GM12874 (cell line): ENCODE data around the gene SYNGAP1.

Experiments used
- TF ChIP-seq, protein P1 (sequence below): IDR thresholded peaks from 2 replicates; pipeline ENCODE4 v1.5.1; 2011; ENCODE audit warnings: low read depth, mild to moderate bottlenecking, control low read depth, low read length, moderate library complexity; ENCODE audit not compliant: insufficient read depth

Gene SYNGAP1

DNA sequence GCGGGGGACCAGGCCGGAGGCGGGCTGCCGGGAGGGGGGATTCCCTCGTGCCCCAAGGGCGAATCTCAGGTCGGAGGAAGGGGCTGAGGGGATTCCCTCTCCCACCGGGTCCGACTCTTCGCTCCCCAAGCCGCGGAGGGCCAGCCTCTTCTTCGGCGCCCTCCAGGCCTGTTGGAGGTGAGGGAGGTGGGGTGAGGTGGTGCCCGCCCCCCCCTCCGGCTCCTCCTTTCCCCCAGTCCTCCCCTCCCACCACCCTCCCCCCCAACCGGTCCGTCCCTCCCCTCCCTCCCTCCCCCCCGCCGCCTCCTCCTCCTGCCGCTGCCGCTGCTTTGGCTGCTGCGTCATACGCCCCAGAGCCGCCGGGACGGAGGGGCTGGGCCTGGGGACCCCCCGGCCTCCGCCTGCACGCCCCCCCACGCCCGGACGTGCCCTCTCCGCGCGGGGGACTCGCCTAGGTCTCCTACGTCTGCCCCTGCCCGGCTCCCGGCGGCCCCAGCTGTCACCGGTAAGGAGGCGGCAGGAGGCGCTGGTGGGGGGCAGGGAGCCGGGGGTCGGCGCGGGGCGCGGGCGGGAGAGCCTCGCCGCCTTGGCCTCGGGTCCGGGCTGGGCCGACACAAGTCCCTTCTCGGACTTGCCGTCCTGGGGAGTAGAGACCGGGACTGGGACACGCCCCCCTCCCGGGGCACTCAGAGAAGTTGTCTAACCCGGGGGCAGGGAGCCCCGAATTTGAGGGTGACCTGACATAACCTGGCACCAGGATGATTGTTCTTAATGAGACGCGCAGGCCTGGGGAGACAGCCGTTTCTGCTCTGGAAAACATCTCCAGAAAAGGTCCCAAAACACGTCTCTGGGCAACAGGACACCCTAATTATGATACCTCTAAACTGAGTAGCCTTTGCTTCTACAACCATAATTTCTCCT, 8.9 kb upstream of the SYNGAP1 start, which contains the start of gene PHF1:
PHF1 (plus strand) TSS at position 304 of the 921 bp plus-strand sequence. CDS start 1,250 bp downstream, outside the sequence.
- TF ChIP-seq, protein P1, sequence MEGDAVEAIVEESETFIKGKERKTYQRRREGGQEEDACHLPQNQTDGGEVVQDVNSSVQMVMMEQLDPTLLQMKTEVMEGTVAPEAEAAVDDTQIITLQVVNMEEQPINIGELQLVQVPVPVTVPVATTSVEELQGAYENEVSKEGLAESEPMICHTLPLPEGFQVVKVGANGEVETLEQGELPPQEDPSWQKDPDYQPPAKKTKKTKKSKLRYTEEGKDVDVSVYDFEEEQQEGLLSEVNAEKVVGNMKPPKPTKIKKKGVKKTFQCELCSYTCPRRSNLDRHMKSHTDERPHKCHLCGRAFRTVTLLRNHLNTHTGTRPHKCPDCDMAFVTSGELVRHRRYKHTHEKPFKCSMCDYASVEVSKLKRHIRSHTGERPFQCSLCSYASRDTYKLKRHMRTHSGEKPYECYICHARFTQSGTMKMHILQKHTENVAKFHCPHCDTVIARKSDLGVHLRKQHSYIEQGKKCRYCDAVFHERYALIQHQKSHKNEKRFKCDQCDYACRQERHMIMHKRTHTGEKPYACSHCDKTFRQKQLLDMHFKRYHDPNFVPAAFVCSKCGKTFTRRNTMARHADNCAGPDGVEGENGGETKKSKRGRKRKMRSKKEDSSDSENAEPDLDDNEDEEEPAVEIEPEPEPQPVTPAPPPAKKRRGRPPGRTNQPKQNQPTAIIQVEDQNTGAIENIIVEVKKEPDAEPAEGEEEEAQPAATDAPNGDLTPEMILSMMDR, result no peak

DNA sequence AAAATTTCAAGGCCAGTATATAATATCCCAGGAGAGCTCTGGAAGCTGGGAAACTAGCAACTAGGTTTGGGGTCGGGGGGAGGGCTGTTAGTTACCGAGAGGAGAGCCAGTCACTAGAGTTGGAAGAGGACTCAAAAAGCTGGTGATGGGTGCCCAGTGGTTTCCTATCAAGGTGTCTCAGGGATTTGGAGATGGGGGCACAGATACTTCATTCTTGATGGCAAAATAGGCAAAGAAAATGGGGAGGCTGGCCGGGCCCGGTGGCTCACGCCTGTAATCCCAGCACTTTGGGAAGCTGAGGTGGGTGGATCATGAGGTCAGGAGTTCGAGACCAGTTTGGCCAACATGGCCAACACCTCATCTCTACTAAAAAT, 8.2 kb upstream of the SYNGAP1 start:
- TF ChIP-seq, protein P1, result no peak

DNA sequence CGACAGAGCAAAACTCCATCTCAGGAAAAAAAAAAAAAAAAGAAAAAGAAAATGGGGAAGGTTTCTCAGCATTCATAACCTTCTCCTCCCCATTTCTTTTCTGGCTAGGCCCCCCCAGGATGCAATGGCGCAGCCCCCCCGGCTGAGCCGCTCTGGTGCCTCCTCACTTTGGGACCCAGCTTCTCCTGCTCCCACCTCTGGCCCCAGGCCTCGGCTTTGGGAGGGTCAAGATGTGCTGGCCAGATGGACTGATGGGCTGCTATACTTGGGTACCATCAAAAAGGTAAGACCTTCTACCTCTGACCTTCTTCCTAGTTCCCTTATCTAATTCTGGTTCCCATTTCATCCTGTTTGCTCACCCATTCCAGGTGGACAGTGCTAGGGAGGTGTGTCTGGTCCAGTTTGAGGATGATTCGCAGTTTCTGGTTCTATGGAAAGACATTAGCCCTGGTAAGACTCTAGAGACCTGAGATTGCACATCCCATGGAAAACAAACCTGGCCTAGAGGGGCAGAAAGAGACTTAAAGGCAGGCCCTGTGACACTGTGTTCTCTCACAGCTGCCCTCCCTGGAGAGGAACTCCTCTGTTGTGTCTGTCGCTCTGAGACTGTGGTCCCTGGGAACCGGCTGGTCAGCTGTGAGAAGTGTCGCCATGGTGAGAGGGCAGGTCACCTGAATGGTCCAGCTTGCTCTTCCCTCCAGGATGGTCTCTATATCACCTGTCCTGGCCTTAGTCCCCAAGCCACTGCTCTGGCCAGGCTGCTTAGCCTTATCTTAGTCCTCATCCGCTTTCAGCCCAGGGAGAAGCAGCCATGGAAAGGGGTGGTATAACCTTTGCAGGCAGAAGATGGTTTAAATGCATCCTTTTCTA, 7.5 kb upstream of the SYNGAP1 start:
- TF ChIP-seq, protein P1, result no peak

DNA sequence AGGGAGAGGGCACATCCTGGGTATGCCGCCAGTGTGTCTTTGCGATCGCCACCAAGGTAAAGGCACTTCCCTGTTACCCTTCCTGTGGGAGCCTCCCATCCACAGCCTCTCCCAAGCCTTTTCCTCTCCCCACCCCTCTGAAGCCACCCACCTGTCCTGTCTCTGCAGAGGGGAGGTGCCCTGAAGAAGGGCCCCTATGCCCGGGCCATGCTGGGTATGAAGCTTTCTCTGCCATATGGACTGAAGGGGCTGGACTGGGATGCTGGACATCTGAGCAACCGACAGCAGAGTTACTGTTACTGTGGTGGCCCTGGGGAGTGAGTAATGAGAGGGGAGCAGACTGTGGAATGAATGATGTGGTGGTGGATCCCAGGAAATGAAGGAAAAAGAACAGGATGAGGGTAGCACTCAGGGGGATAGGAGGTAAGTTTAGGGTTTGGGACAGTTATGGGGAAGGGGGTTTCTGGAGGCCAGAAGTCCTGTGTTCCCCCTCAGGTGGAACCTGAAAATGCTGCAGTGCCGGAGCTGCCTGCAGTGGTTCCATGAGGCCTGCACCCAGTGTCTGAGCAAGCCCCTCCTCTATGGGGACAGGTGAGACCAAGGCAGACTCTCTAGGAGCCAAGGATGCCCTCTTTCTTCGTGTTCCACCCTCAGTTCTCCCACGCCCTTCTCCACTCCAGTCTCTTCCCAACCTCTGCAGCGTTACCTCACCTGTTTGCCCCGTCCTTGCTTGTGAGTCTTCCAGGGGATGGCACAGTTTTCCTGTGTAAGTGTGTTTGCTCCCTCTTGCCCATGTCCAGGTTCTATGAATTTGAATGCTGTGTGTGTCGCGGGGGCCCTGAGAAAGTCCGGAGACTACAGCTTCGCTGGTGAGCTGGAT, 6.4 kb upstream of the SYNGAP1 start:
- TF ChIP-seq, protein P1, result no peak

DNA sequence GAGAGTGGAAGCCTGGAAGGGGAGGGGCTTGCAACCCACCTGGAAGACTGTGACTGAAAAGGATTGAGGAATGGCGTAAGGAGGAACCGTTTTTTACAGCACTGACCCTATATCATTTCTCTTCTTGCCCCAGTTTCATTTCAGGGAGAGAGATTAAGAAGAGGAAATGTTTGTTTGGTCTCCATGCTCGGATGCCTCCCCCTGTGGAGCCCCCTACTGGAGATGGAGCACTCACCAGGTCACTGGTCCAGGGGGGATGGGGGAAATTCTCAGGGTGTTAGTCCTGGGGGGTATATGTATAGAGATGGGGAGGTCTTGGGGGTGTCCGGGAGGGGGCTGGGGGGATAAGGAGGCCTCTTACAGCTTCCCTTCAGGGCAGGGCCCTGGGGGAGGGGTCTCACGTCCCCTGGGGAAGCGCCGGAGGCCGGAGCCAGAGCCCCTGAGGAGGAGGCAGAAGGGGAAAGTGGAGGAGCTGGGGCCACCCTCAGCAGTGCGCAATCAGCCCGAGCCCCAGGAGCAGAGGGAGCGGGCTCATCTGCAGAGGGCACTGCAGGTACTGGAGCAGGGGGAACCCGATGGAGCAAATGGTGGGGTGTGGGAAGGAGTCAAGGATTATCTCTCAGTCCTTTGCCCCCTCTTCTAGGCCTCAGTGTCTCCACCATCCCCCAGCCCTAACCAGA, 5.1 kb upstream of the SYNGAP1 start:
- TF ChIP-seq, protein P1, result peak; percentile 54

DNA sequence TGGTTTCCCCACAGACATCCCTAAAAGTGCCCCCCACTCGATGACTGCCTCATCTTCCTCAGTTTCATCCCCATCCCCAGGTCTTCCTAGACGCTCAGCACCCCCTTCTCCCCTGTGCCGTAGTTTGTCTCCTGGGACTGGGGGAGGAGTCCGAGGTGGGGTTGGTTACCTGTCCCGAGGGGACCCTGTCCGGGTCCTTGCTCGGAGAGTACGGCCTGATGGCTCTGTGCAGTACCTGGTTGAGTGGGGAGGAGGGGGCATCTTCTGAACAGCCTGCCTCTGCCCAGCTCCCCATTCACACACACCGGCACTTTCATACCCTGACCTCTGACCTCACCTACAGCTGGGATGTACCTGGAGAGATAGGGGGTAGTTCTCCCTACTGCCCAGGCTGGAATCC, 4.0 kb upstream of the SYNGAP1 start:
- TF ChIP-seq, protein P1, result no peak
